Colonic mucosa (tissue), 4 donors: Measurements from ENCODE around the gene ARHGAP42. TPM values are rescaled to one million over a fixed set of nuclear protein-coding genes. Genes with fewer than 3 reads are reported as not detected.

Source experiments
- DNase-seq: peaks from one replicate; pipeline ENCODE4 v3.0.0-alpha.2; 2020
- H3K27ac ChIP-seq: fragments of 200-600 bp; one replicate; pipeline ENCODE4 v1.8.0; 2021
- H3K27me3 ChIP-seq: fragments of 200-600 bp; one replicate; pipeline ENCODE4 v1.8.0; 2021
- H3K36me3 ChIP-seq: fragments of 200-600 bp; one replicate; pipeline ENCODE4 v1.8.0; 2021
- H3K4me1 ChIP-seq: fragments of 200-600 bp; one replicate; pipeline ENCODE4 v1.8.0; 2021; ENCODE audit warnings: mild to moderate bottlenecking
- H3K4me3 ChIP-seq: fragments of 200-600 bp; one replicate; pipeline ENCODE4 v1.8.0; 2021
- H3K9ac ChIP-seq, 2 donors: one replicate each; pipeline ENCODE4 v1.7.0; 2013; ENCODE audit warnings: control low read depth in 2 of 2, low read depth in 2 of 2, low read length in 2 of 2
- H3K9me3 ChIP-seq: fragments of 200-600 bp; one replicate; pipeline ENCODE4 v1.8.0; 2021
- CTCF ChIP-seq: fragments of 200-600 bp; IDR thresholded peaks from one replicate; pipeline ENCODE4 v1.8.0; 2022; ENCODE audit warnings: antibody characterized with exemption, mild to moderate bottlenecking
- intact Hi-C: fragments of 100-400 bp; cut with DNase I; formaldehyde crosslinking; loops from one replicate; pipeline ENCODE4 v1.14.1; 2022
- total RNA-seq, 2 donors: library from RNA; stranded (reverse); fragmentation: NEBNext Ultra II Directional in 1 of 2; extraction: Animal tissue kit (Norgen Biotek cat#: 25700) in 1 of 2; gene quantifications; one replicate each; pipeline ENCODE4 v1.2.1, GENCODE V29; 2021
- donor health status: healthy.
- donor health status: DM: no; HTN: no; CAD: no.
- donor health status: DM: no; HTN: no; CAD: no.

ARHGAP42 gene
- total RNA-seq, 2 donors from 2014 or later: 13.4 to 15.9 TPM

GRCh38 chr11:101022256-101022655 lies 335.2 kb downstream of the ARHGAP42 start:
- no peak for TF ChIP-seq CTCF
- H3K36me3 ChIP-seq: no peaks in the 10 kb centered on the region
- H3K9ac ChIP-seq: no peak overlapping the region
- H3K4me3 ChIP-seq: no peak overlapping the region
- no peak for DNase-seq
- no peak overlapping the region for H3K27ac ChIP-seq
- no peaks in the 10 kb centered on the region for H3K9me3 ChIP-seq
- no peaks in the 10 kb centered on the region for H3K4me1 ChIP-seq
- no peaks in the 10 kb centered on the region for H3K27me3 ChIP-seq
- intact Hi-C loops: no loop called here

GRCh38 chr11:101028644-101029043 lies 341.6 kb downstream of the ARHGAP42 start:
- intact Hi-C loops: no loop called here
- no peaks in the 10 kb centered on the region for H3K4me1 ChIP-seq
- no peak for TF ChIP-seq CTCF
- no peak for DNase-seq
- no peaks in the 10 kb centered on the region for H3K36me3 ChIP-seq
- no peak overlapping the region for H3K4me3 ChIP-seq
- H3K27me3 ChIP-seq: no peaks in the 10 kb centered on the region
- H3K27ac ChIP-seq: no peak overlapping the region
- no peak overlapping the region for H3K9ac ChIP-seq
- no peaks in the 10 kb centered on the region for H3K9me3 ChIP-seq

- H3K27ac ChIP-seq: no peak overlapping the region
- no peaks in the 10 kb centered on the region for H3K9me3 ChIP-seq
- H3K4me1 ChIP-seq: no peaks in the 10 kb centered on the region
- intact Hi-C loops: no loop called here
- no peaks in the 10 kb centered on the region for H3K27me3 ChIP-seq
- H3K4me3 ChIP-seq: no peak overlapping the region
- no peaks in the 10 kb centered on the region for H3K36me3 ChIP-seq
- no peak overlapping the region for H3K9ac ChIP-seq
- TF ChIP-seq CTCF: no peak
- DNase-seq: no peak
Measured at GRCh38 chr11:101030015-101030414, 342.9 kb downstream of the ARHGAP42 start.

GRCh38 chr11:101030692-101031091 lies 343.6 kb downstream of the ARHGAP42 start:
- Histone ChIP-seq H3K4me3 (no peak overlapping the region), H3K4me1 (no peaks in the 10 kb centered on the region), H3K27ac (no peak overlapping the region), H3K9ac (no peak overlapping the region), H3K36me3 (no peaks in the 10 kb centered on the region), H3K27me3 (no peaks in the 10 kb centered on the region), H3K9me3 (no peaks in the 10 kb centered on the region)
- no peak for DNase-seq
- TF ChIP-seq CTCF: no peak
- intact Hi-C loops: no loop called here

- Histone ChIP-seq H3K9me3 (no peaks in the 10 kb centered on the region), H3K36me3 (no peaks in the 10 kb centered on the region), H3K9ac (no peak overlapping the region), H3K27ac (no peak overlapping the region), H3K4me3 (no peak overlapping the region), H3K27me3 (no peaks in the 10 kb centered on the region), H3K4me1 (no peaks in the 10 kb centered on the region)
- no peak for DNase-seq
- intact Hi-C loops: no loop called here
- no peak for TF ChIP-seq CTCF
Measured at GRCh38 chr11:101031713-101032112, 344.6 kb downstream of the ARHGAP42 start.

DNA sequence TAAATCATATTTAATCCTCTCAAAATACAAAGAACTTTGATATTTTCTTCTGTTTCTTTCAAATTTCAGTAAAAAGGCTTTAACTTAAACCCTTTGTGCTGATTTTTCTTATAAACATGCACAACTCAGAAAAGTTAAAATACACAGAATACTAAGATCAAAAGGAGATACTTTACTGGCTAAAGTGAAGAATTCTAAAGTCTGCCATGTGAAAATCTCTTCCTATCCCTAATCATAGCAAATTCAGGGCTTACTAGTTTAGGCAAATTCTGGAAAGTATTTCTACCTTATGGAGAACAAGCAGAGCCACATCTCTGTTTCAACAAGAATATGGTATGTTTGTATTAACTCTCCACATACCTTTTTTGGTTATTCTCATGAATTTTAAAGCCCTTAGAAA lies 345.9 kb downstream of the ARHGAP42 start:
- intact Hi-C loops: no loop called here

More for the DNA sequence above, 345.9 kb downstream of the ARHGAP42 start:
- no peaks in the 10 kb centered on the region for H3K9me3 ChIP-seq
- H3K9ac ChIP-seq: no peak overlapping the region
- no peak for TF ChIP-seq CTCF
- H3K36me3 ChIP-seq: no peaks in the 10 kb centered on the region
- no peak overlapping the region for H3K4me3 ChIP-seq
- no peak for DNase-seq
- no peaks in the 10 kb centered on the region for H3K27me3 ChIP-seq
- no peaks in the 10 kb centered on the region for H3K4me1 ChIP-seq
- no peak overlapping the region for H3K27ac ChIP-seq
